Transverse colon (tissue), 4 donors: ENCODE results near the gene GDF2.

Experiments
- POLR2AphosphoS5 ChIP-seq, 3 donors: sonication (generic); formaldehyde crosslinking; IDR thresholded peaks; one replicate each; pipeline ENCODE4 v1.6.1; 2016; ENCODE audit warnings: antibody characterized with exemption in 3 of 3
- TF ChIP-seq, protein P1 (sequence below), 5 experiments: fragments of 200-600 bp in 3 of 5; fragments of 450-650 bp in 2 of 5; sonication (generic) in 3 of 5; IDR thresholded peaks; 1 replicate in 2 of 5; 2 replicates in 3 of 5; pipeline ENCODE4 v1.5.1; 2016 to 2017; ENCODE audit warnings: antibody characterized with exemption in 5 of 5, inconsistent platforms in 3 of 5, mild to moderate bottlenecking in 2 of 5, moderate library complexity in 1 of 5

DNA sequence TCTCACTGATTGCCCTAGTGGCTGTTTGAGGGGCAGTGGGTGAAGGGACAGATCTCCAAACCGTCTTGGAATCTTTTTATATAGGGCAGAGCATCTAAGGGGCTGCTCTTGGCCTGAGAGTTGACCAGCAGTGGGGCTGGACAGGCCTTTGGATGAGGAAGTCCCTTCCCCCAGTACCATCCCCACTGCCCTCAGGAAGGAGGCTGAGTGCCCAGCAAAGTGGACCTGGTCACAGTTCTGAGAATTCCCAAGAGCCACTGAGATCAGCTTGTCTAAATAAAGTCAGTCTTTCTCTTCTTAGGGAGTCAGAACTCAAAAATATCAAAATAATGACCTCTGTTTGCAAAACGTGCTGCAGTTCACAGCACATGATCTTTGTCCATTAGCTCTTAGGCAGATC, 16.7 kb upstream of the GDF2 start:
- TF ChIP-seq, protein P1, sequence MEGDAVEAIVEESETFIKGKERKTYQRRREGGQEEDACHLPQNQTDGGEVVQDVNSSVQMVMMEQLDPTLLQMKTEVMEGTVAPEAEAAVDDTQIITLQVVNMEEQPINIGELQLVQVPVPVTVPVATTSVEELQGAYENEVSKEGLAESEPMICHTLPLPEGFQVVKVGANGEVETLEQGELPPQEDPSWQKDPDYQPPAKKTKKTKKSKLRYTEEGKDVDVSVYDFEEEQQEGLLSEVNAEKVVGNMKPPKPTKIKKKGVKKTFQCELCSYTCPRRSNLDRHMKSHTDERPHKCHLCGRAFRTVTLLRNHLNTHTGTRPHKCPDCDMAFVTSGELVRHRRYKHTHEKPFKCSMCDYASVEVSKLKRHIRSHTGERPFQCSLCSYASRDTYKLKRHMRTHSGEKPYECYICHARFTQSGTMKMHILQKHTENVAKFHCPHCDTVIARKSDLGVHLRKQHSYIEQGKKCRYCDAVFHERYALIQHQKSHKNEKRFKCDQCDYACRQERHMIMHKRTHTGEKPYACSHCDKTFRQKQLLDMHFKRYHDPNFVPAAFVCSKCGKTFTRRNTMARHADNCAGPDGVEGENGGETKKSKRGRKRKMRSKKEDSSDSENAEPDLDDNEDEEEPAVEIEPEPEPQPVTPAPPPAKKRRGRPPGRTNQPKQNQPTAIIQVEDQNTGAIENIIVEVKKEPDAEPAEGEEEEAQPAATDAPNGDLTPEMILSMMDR (IDR thresholded peaks at IDR 0.05): no peak
- no peak for TF ChIP-seq POLR2AphosphoS5 (IDR thresholded peaks at IDR 0.05)
